ENCODE results near the gene LIN7B. TPM values are rescaled to one million over a fixed set of nuclear protein-coding genes. Genes with fewer than 3 reads are reported as not detected.
A peak's percentile ranks its signal among the peaks of the same experiment; 100 is the strongest.

LIN7B gene
- total and polyA plus RNA-seq, 9 of the 15 experiments (the other 6 are each of a cell fraction or from before 2014, with no cell fraction given), result 0.89 to 15.7 (median 4.0) TPM

DNA sequence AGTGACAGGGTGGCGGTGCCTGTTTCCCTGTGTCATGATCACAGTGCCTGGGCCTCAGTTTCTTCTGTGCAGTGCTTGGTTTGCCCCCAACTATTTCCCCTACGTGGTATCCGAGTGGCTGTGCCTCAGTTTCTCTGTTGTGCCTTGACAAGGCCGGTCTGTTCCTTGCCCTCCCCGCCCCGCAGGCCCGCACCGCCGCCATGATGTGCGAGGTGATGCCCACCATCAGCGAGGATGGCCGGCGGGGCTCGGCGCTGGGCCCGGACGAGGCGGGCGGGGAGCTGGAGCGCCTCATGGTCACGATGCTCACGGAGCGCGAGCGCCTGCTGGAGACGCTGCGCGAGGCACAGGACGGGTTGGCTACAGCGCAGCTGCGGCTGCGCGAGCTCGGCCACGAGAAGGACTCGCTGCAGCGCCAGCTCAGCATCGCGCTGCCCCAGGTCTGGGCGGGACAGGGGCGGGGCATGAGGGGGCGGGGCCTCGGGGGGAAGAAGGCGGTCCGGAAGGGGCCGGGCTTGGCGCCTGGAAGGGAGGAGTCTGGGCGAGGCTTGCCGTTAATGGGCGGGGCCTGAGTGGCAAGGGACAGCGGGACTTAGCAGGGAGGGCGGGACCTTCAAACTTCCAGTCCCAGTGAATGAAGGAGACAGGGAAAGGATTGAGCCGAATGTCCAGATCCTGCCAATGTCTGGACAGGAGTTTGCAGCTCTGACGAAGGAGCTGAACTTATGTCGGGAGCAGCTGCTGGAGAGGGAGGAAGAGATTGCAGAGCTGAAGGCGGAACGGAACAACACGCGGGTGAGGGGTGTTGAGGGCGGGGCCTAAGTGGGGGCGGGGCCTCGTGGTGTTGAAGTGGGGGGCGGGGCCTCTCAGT, 13.7 kb downstream of the LIN7B start (continued):
- no peak for TF ChIP-seq KDM1A (IDR thresholded peaks at IDR 0.05)
- no peak for TF ChIP-seq TBL1XR1 (IDR thresholded peaks at IDR 0.05; ENCODE audit: low read length in 2 of 2)
- peak; percentile 97 for TF ChIP-seq FOXP1 (CRISPR knock-in tag; IDR thresholded peaks at IDR 0.05)
- TF ChIP-seq NFYB (IDR thresholded peaks at IDR 0.05; ENCODE audit: extremely low read depth, insufficient read length), result no peak
- TF ChIP-seq HDAC8 (tag; IDR thresholded peaks at IDR 0.05), result peak; percentile 77
- TF ChIP-seq RCOR1 (IDR thresholded peaks at IDR 0.05; ENCODE audit: borderline replicate concordance in 1 of 2, low read depth in 2 of 2, low read length in 2 of 2), result no peak
- TF ChIP-seq, protein P1, sequence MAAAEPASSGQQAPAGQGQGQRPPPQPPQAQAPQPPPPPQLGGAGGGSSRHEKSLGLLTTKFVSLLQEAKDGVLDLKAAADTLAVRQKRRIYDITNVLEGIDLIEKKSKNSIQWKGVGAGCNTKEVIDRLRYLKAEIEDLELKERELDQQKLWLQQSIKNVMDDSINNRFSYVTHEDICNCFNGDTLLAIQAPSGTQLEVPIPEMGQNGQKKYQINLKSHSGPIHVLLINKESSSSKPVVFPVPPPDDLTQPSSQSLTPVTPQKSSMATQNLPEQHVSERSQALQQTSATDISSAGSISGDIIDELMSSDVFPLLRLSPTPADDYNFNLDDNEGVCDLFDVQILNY (CRISPR knock-in tag; IDR thresholded peaks at IDR 0.05), result peak; percentile 83; the same call in 1 of the 2 replicates
- no peak for TF ChIP-seq TCF7 (IDR thresholded peaks at IDR 0.05; ENCODE audit: borderline replicate concordance)
- TF ChIP-seq ZNF263 (CRISPR knock-in tag; IDR thresholded peaks at IDR 0.05; ENCODE audit: borderline replicate concordance), result peak; percentile 57; the same call in 1 of the 2 replicates
- TF ChIP-seq NFIC (IDR thresholded peaks at IDR 0.05), result 0 out of 2 replicates have a peak, but pooled peaks have one; percentile 10
- TF ChIP-seq CBX3 (IDR thresholded peaks at IDR 0.05; ENCODE audit: borderline replicate concordance in 1 of 2, low read length in 2 of 2), result peak in 1 of 2 experiments; percentile 96; a peak in 1 of 3 replicates
- TF ChIP-seq PHF20 (IDR thresholded peaks at IDR 0.05; ENCODE audit: partially characterized antibody), result peak; percentile 53
- peak; percentile 58; the same call in 1 of the 2 replicates for TF ChIP-seq ZNF583 (CRISPR knock-in tag; IDR thresholded peaks at IDR 0.05)
- peak; percentile 80 for TF ChIP-seq MEIS2 (IDR thresholded peaks at IDR 0.05; ENCODE audit: partially characterized antibody)
- TF ChIP-seq ZBED1 (IDR thresholded peaks at IDR 0.05), result 0 out of 2 replicates have a peak, but pooled peaks have one; percentile 75
- peak; percentile 69; the same call in 1 of the 2 replicates for TF ChIP-seq NR2C2 (CRISPR knock-in tag; IDR thresholded peaks at IDR 0.05)
- TF ChIP-seq NR2C2 (tag; IDR thresholded peaks at IDR 0.05), result 0 out of 2 replicates have a peak, but pooled peaks have one; percentile 48
- peak; percentile 93 for TF ChIP-seq CXXC5 (CRISPR knock-in tag; IDR thresholded peaks at IDR 0.05)
- no peak for TF ChIP-seq ESRRA (IDR thresholded peaks at IDR 0.05; ENCODE audit: borderline replicate concordance, low read depth)
- TF ChIP-seq, protein P2, sequence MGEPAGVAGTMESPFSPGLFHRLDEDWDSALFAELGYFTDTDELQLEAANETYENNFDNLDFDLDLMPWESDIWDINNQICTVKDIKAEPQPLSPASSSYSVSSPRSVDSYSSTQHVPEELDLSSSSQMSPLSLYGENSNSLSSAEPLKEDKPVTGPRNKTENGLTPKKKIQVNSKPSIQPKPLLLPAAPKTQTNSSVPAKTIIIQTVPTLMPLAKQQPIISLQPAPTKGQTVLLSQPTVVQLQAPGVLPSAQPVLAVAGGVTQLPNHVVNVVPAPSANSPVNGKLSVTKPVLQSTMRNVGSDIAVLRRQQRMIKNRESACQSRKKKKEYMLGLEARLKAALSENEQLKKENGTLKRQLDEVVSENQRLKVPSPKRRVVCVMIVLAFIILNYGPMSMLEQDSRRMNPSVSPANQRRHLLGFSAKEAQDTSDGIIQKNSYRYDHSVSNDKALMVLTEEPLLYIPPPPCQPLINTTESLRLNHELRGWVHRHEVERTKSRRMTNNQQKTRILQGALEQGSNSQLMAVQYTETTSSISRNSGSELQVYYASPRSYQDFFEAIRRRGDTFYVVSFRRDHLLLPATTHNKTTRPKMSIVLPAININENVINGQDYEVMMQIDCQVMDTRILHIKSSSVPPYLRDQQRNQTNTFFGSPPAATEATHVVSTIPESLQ (CRISPR knock-in tag; IDR thresholded peaks at IDR 0.05), result peak; percentile 100
- TF ChIP-seq PHF8 (IDR thresholded peaks at IDR 0.05; ENCODE audit: borderline replicate concordance, low read length), result peak; percentile 45; the same call in 1 of the 2 replicates
- peak; percentile 80 for TF ChIP-seq ETV5 (CRISPR knock-in tag; IDR thresholded peaks at IDR 0.05; ENCODE audit: low read depth)
- TF ChIP-seq ZNF146 (CRISPR knock-in tag; IDR thresholded peaks at IDR 0.05; ENCODE audit: unreplicated experiment), result peak; percentile 6
